LNCAP (cell line): ENCODE data around the gene COL7A1.

Experiments used
- CTCF ChIP-seq: fragments of 450-650 bp; IDR thresholded peaks from 2 replicates; pipeline ENCODE4 v1.5.1; 2017; ENCODE audit warnings: mild to moderate bottlenecking

COL7A1 gene

GRCh38 chr3:48614044-48614443 is 18.9 kb upstream of the COL7A1 start:
- no peak for TF ChIP-seq CTCF

- no peak for TF ChIP-seq CTCF
These were observed 17.2 kb upstream of the COL7A1 start for GRCh38 chr3:48612309-48612708.

GRCh38 chr3:48609088-48610005 is 14.2 kb upstream of the COL7A1 start, which contains the start of gene UQCRC1:
Gene UQCRC1, minus strand, starts transcription at chr3:48609646. Its CDS starts 26 bp downstream, at chr3:48609620.
- TF ChIP-seq CTCF: peak; percentile 67

- no peak for TF ChIP-seq CTCF
These were observed 12.4 kb upstream of the COL7A1 start for GRCh38 chr3:48607519-48607918.

GRCh38 chr3:48601622-48601994 is 6.5 kb upstream of the COL7A1 start:
- TF ChIP-seq CTCF: no peak

GRCh38 chr3:48600711-48601621 is 5.8 kb upstream of the COL7A1 start:
- no peak for TF ChIP-seq CTCF

GRCh38 chr3:48599509-48600285 is 4.6 kb upstream of the COL7A1 start:
- TF ChIP-seq CTCF: no peak
